OCI-LY1 (cell line): Measurements from ENCODE around the gene MACROD1.

ENCODE experiments used
- H2AFZ ChIP-seq: fragments of 200-600 bp; sonication (generic), shearing (Covaris generic); 2 replicates; pipeline ENCODE4 v1.6.0; 2014; ENCODE audit warnings: antibody characterized with exemption, mild to moderate bottlenecking, low read length
- H3F3A ChIP-seq: fragments of 200-600 bp; sonication (generic), shearing (Covaris generic); 2 replicates; pipeline ENCODE4 v1.6.0; 2014; ENCODE audit warnings: mild to moderate bottlenecking, antibody characterized with exemption, low read length, moderate library complexity; ENCODE audit not compliant: insufficient read depth
- H3K27ac ChIP-seq: fragments of 200-600 bp; sonication (generic); 2 replicates; pipeline ENCODE4 v1.5.1; 2014; ENCODE audit warnings: low read length, mixed run types, mild to moderate bottlenecking, low read depth; ENCODE audit not compliant: poor library complexity, severe bottlenecking
- H3K27me3 ChIP-seq: fragments of 200-600 bp; sonication (generic); 2 replicates; pipeline ENCODE4 v1.6.0; 2014; ENCODE audit warnings: antibody characterized with exemption, mild to moderate bottlenecking, low read length, moderate library complexity; ENCODE audit not compliant: insufficient read depth
- H3K36me3 ChIP-seq: fragments of 200-600 bp; sonication (generic); 2 replicates; pipeline ENCODE4 v1.6.1; 2014; ENCODE audit warnings: mild to moderate bottlenecking, antibody characterized with exemption, low read length, moderate library complexity, mixed read lengths; ENCODE audit not compliant: insufficient read depth
- H3K4me1 ChIP-seq: fragments of 200-600 bp; sonication (generic); 2 replicates; pipeline ENCODE4 v1.5.1; 2014; ENCODE audit warnings: mild to moderate bottlenecking, low read length, moderate library complexity; ENCODE audit not compliant: insufficient read depth, severe bottlenecking
- H3K4me2 ChIP-seq: fragments of 200-600 bp; sonication (generic), shearing (Covaris generic); 2 replicates; pipeline ENCODE4 v1.6.1; 2014; ENCODE audit warnings: low read length
- H3K4me3 ChIP-seq: fragments of 200-600 bp; sonication (generic); 2 replicates; pipeline ENCODE4 v1.5.1; 2014; ENCODE audit warnings: low read length, low read depth, mild to moderate bottlenecking, mixed read lengths; ENCODE audit not compliant: poor library complexity, severe bottlenecking
- H3K79me2 ChIP-seq: fragments of 200-600 bp; shearing (Covaris generic); 2 replicates; pipeline ENCODE4 v1.6.1; 2016; ENCODE audit warnings: mixed run types, low read length, mixed read lengths; ENCODE audit not compliant: insufficient read depth
- H3K9ac ChIP-seq: fragments of 200-600 bp; sonication (generic), shearing (Covaris generic); 2 replicates; pipeline ENCODE4 v1.6.1; 2014; ENCODE audit warnings: mild to moderate bottlenecking, low read length, mixed read lengths
- H3K9me2 ChIP-seq: fragments of 200-600 bp; sonication (generic), shearing (Covaris generic); 2 replicates; pipeline ENCODE4 v1.6.1; 2014; ENCODE audit warnings: low read depth, mild to moderate bottlenecking, low read length, mixed read lengths
- H3K9me3 ChIP-seq: fragments of 200-600 bp; shearing (Covaris generic); 2 replicates; pipeline ENCODE4 v1.6.1; 2014; ENCODE audit warnings: low read length, mixed read lengths
- H4K20me1 ChIP-seq: fragments of 200-600 bp; sonication (generic), shearing (Covaris generic); 2 replicates; pipeline ENCODE4 v1.6.0; 2016; ENCODE audit warnings: mild to moderate bottlenecking, low read length; ENCODE audit not compliant: insufficient read depth
- CTCF ChIP-seq: fragments of 200-600 bp; sonication (generic), shearing (Covaris generic); IDR thresholded peaks from 2 replicates; pipeline ENCODE4 v1.5.1; 2017; ENCODE audit warnings: mild to moderate bottlenecking, antibody characterized with exemption, low read length, moderate library complexity, mixed read lengths
- EZH2 ChIP-seq: fragments of 200-600 bp; sonication (generic), shearing (Covaris generic); IDR thresholded peaks from 2 replicates; pipeline ENCODE4 v1.8.0; 2017; ENCODE audit warnings: borderline replicate concordance, mixed run types, mild to moderate bottlenecking, antibody characterized with exemption, low read length, moderate library complexity, mixed read lengths

The MACROD1 gene

GRCh38 chr11:64007160-64007628, 158.7 kb downstream of the MACROD1 start:
- H3F3A ChIP-seq = no peaks in the 10 kb centered on the region
- H3K4me2 ChIP-seq = no peak overlapping the region
- H4K20me1 ChIP-seq = no peaks in the 10 kb centered on the region
- no peak overlapping the region for H3K4me3 ChIP-seq
- no peak for TF ChIP-seq CTCF
- TF ChIP-seq EZH2 = no peak
- H3K9me2 ChIP-seq = no peaks in the 10 kb centered on the region
- H2AFZ ChIP-seq = no peak overlapping the region
- H3K4me1 ChIP-seq = no peaks in the 10 kb centered on the region
- H3K27ac ChIP-seq = no peak overlapping the region
- H3K9ac ChIP-seq = no peak overlapping the region
- no peaks in the 10 kb centered on the region for H3K36me3 ChIP-seq
- 0 out of 2 replicates have a peak, but pooled peaks cover 3% of the 10 kb centered on the region for H3K9me3 ChIP-seq
- H3K27me3 ChIP-seq = peaks cover 13% of the 10 kb centered on the region; the same call in 1 of the 2 replicates
- H3K79me2 ChIP-seq = no peaks in the 10 kb centered on the region

- H3K9me3 ChIP-seq = 0 out of 2 replicates have a peak, but pooled peaks cover 3% of the 10 kb centered on the region
- H3K27ac ChIP-seq = no peak overlapping the region
- H3K4me3 ChIP-seq = no peak overlapping the region
- H3K9ac ChIP-seq = no peak overlapping the region
- H3K27me3 ChIP-seq = peaks cover 12% of the 10 kb centered on the region; the same call in 1 of the 2 replicates
- H3K9me2 ChIP-seq = no peaks in the 10 kb centered on the region
- TF ChIP-seq CTCF (no peak), EZH2 (no peak)
- H3K4me2 ChIP-seq = no peak overlapping the region
- H3K36me3 ChIP-seq = no peaks in the 10 kb centered on the region
- H3F3A ChIP-seq = no peaks in the 10 kb centered on the region
- H3K4me1 ChIP-seq = no peaks in the 10 kb centered on the region
- no peaks in the 10 kb centered on the region for H4K20me1 ChIP-seq
- no peak overlapping the region for H2AFZ ChIP-seq
- no peaks in the 10 kb centered on the region for H3K79me2 ChIP-seq
Observed at GRCh38 chr11:64006398-64006797, 159.5 kb downstream of the MACROD1 start.

- H4K20me1 ChIP-seq = no peaks in the 10 kb centered on the region
- peaks cover under 1% of the 10 kb centered on the region for H3K4me1 ChIP-seq
Observed at GRCh38 chr11:64005691-64006090, 160.2 kb downstream of the MACROD1 start.

More at GRCh38 chr11:64005691-64006090, 160.2 kb downstream of the MACROD1 start:
- H3K36me3 ChIP-seq = no peaks in the 10 kb centered on the region
- no peak overlapping the region for H3K27ac ChIP-seq
- H2AFZ ChIP-seq = no peak overlapping the region
- H3K4me3 ChIP-seq = no peak overlapping the region
- no peak overlapping the region for H3K9ac ChIP-seq
- H3K4me2 ChIP-seq = no peak overlapping the region
- TF ChIP-seq EZH2 (no peak), CTCF (no peak)
- H3K79me2 ChIP-seq = no peaks in the 10 kb centered on the region
- H3K9me2 ChIP-seq = no peaks in the 10 kb centered on the region
- H3K9me3 ChIP-seq = 0 out of 2 replicates have a peak, but pooled peaks cover 3% of the 10 kb centered on the region
- peaks cover 9% of the 10 kb centered on the region; the same call in 1 of the 2 replicates for H3K27me3 ChIP-seq
- H3F3A ChIP-seq = no peaks in the 10 kb centered on the region
